AG09309 (cell line): ENCODE measurements around the gene MAPKAP1.

Experiments
- DNase-seq: peaks from one replicate; pipeline ENCODE4 v3.0.0-alpha.2; 2010; ENCODE audit warnings: low read depth
- H3K4me3 ChIP-seq: 2 replicates; pipeline ENCODE4 v1.5.1; 2011; ENCODE audit warnings: mild to moderate bottlenecking, low read depth, low read length, moderate library complexity; ENCODE audit not compliant: control insufficient read depth
- TF ChIP-seq, protein P1 (sequence below): IDR thresholded peaks from 2 replicates; pipeline ENCODE4 v1.5.1; 2011; ENCODE audit warnings: mild to moderate bottlenecking, low read depth, low read length, inconsistent platforms; ENCODE audit not compliant: insufficient read depth, control insufficient read depth; ENCODE audit errors: missing control alignments

The MAPKAP1 gene

DNA sequence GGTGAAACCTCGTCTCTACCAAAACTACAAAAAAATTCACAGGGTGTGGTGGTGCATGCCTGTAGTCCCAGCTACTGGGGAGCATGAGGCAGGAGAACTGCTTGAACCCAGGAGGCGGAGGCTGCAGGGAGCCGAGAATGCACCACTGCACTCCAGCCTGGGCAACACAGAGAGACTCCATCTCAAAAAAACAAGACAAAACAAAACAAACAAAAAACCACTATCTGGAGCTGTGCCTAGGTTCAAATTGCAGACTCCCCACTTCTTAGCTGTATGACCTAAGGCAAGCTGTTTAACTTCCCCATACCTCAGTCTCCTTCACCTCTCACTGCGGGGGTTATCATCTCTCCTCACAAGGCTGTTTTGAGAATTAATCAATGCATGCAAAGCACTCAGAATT is 68.0 kb downstream of the MAPKAP1 start:
- TF ChIP-seq, protein P1, sequence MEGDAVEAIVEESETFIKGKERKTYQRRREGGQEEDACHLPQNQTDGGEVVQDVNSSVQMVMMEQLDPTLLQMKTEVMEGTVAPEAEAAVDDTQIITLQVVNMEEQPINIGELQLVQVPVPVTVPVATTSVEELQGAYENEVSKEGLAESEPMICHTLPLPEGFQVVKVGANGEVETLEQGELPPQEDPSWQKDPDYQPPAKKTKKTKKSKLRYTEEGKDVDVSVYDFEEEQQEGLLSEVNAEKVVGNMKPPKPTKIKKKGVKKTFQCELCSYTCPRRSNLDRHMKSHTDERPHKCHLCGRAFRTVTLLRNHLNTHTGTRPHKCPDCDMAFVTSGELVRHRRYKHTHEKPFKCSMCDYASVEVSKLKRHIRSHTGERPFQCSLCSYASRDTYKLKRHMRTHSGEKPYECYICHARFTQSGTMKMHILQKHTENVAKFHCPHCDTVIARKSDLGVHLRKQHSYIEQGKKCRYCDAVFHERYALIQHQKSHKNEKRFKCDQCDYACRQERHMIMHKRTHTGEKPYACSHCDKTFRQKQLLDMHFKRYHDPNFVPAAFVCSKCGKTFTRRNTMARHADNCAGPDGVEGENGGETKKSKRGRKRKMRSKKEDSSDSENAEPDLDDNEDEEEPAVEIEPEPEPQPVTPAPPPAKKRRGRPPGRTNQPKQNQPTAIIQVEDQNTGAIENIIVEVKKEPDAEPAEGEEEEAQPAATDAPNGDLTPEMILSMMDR = no peak
- no peak overlapping the region for H3K4me3 ChIP-seq
- no peak for DNase-seq

DNA sequence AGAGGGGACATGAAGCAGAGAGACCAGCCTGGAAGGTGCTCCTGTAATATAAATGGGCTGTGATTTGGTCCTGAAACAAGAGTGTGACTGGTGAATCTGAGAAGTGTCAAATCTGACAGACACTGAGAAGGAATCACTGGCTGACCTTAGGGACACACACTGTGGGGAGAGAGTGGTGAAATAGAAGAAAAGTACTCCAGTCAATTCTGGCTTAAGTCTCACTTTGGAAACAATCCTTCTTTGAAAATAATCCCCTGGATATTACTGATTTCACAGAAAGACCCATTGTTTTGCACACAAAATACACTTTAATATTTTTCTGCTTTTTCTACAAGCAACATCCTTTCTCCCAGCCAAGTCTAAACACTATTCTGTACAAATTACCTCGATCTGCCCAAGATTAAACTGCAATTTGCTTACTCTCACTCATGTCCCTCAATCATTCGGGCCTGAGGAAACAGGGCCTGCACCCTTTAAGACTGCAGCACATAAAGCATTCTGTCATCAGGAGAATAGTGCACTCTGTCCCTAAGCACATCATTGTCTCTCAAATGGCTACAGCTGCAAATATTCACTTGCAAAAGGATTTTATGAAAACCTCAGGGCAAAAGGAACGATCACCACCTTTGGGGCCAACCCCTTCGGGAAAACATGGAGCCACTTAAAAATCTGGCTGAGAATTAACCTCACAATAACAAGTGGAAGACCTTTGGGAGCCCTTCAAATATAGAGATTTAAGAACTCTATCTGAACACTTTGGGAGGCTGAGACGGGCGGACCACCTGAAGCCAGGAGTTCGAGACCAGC is 68.6 kb downstream of the MAPKAP1 start:
- TF ChIP-seq, protein P1 = no peak
- no peak overlapping the region for H3K4me3 ChIP-seq
- DNase-seq = no peak

DNA sequence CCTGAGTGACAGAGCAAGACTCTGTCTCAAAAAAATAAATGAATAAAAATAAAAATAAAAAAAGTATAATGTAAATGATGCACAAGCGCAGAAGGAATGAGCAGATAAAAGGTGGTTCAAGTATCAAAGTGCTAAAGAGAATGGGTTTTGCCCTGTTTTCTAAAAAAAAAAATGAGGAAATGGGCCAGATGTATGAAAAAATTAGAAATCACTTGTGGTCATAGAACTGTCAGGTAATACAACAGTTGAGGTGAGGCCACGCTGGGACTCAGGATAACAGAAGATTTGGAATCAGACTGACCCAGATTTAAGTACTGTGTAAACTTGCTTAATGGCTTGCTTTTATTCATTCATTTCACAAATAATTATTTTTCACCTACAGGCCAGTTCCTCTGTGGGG is 69.8 kb downstream of the MAPKAP1 start:
- TF ChIP-seq, protein P1 = no peak
- no peak for DNase-seq
- H3K4me3 ChIP-seq = no peak overlapping the region

DNA sequence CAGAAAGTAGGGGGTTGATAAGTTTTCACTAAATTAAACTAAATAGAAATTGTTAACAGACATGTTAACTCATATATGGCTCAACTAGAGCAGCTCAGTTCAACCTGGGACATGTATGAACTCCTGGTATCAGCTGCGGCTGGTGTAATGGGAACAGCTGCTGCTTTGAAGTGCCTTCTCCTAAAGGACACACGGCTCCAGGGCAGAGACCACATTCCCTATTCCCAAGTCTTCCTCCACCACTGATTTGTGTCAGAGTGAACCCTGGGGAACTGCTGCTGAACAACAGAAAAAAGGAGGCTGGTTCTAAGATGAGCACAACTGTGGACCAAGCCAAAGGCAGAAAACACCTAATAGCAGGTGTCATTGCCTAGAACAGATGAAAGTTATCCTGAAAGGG is 71.1 kb downstream of the MAPKAP1 start:
- TF ChIP-seq, protein P1 = no peak
- no peak overlapping the region for H3K4me3 ChIP-seq
- no peak for DNase-seq

DNA sequence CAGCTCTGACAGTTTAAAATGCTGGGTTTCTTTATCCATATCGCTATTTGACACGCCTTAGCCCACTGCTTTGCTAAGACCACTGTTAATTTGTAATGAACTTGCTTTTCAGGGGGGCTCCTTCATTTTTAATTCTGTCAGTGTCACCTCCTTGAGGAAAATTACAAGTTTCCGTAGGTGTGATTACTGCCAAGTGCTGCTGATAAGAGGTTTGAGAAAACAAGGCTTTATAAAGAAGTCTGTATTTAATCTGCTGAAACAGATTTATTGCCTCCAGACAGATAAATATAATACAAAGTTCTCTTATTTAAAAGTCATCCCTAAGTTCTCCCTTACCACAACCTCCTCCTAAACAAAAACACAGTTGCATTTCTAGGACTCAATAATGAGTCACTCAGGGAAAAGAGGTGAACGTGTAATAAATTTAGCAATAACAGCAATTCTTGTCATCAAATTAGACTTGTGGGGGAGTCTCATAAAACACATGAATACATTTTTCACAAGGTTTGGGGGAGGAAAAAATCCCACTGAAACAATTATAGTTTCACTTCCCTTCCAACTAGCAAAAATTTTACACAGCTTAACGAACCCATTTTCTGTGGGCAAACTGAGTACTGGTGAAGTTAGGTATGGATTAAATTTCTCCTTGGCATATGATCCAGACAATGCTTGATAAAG is 72.8 kb downstream of the MAPKAP1 start:
- TF ChIP-seq, protein P1 = no peak
- no peak for DNase-seq
- no peak overlapping the region for H3K4me3 ChIP-seq

DNA sequence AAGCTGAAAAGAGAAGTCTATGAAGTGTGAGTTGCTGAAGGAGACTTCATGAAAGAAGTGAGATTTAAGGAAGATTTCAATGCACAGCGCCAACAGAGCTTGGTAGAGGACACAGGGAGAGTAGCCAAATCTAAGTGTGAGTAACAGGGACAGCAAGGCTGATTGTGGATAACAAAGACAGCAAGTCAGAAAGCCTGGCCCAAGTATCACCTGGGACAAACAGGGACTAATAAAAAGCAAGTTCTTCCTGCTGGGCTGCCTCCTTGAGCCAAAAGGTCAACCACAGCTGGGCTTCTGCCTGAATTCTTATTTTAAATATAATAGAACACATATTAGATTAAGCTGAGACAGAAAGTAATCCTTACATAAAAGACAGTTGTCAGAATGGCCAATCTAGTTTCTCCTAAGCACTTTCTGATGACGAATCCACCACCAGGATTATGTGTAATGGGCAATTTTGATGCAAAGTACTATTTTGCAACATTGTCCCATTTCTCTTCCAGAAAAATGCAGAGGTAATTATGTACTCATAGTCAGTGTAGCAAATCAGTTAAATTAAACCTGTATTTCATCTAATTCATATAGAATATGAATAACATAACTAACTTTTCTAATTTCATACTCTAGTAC is 73.8 kb downstream of the MAPKAP1 start:
- TF ChIP-seq, protein P1 = no peak
- no peak overlapping the region for H3K4me3 ChIP-seq
- DNase-seq = no peak
